Parathyroid adenoma (tissue), 2 donors: Measurements from ENCODE around the gene GHDC.

Experiments
- H2AFZ ChIP-seq: fragments of 300-600 bp; sonication (generic); one replicate; pipeline ENCODE4 v1.7.0; 2017; ENCODE audit warnings: antibody characterized with exemption, mild to moderate bottlenecking
- H3K27ac ChIP-seq: fragments of 300-600 bp; sonication (generic); one replicate; pipeline ENCODE4 v1.7.0; 2017
- H3K27me3 ChIP-seq: fragments of 300-600 bp; sonication (generic); one replicate; pipeline ENCODE4 v1.7.0; 2017; ENCODE audit warnings: low read length; ENCODE audit not compliant: control insufficient read depth, insufficient read depth
- H3K36me3 ChIP-seq: fragments of 300-600 bp; sonication (generic); one replicate; pipeline ENCODE4 v1.7.0; 2017; ENCODE audit warnings: low read length; ENCODE audit not compliant: control insufficient read depth, insufficient read depth
- H3K4me1 ChIP-seq: fragments of 300-600 bp; sonication (generic); one replicate; pipeline ENCODE4 v1.7.0; 2017; ENCODE audit warnings: control low read depth
- H3K4me2 ChIP-seq: fragments of 300-600 bp; sonication (generic); one replicate; pipeline ENCODE4 v1.7.0; 2017; ENCODE audit warnings: low read length
- H3K4me3 ChIP-seq: fragments of 300-600 bp; sonication (generic); one replicate; pipeline ENCODE4 v1.7.0; 2017; ENCODE audit warnings: low read depth, low read length
- H3K79me2 ChIP-seq: fragments of 300-600 bp; sonication (generic); one replicate; pipeline ENCODE4 v1.7.0; 2017; ENCODE audit warnings: control low read depth
- H3K9ac ChIP-seq: fragments of 300-600 bp; sonication (generic); one replicate; pipeline ENCODE4 v1.7.0; 2017; ENCODE audit warnings: mild to moderate bottlenecking
- H3K9me3 ChIP-seq: fragments of 300-600 bp; sonication (generic); one replicate; pipeline ENCODE4 v1.7.0; 2017; ENCODE audit warnings: low read length; ENCODE audit not compliant: control insufficient read depth
- CTCF ChIP-seq: fragments of 300-600 bp; sonication (generic); IDR thresholded peaks from one replicate; pipeline ENCODE4 v1.7.0; 2017; ENCODE audit warnings: antibody characterized with exemption, mild to moderate bottlenecking
- donor health status: primary hyperparathyroidism.

GHDC gene

GRCh38 chr17:42202159-42202558, 7.9 kb upstream of the GHDC start:
- Histone ChIP-seq H3K9me3 (no peaks in the 10 kb centered on the region), H3K36me3 (no peaks in the 10 kb centered on the region), H3K4me1 (peaks cover 32% of the 10 kb centered on the region), H3K27me3 (no peaks in the 10 kb centered on the region), H3K79me2 (no peaks in the 10 kb centered on the region), H3K4me3 (no peak overlapping the region), H2AFZ (no peak overlapping the region), H3K27ac (no peak overlapping the region), H3K9ac (no peak overlapping the region), H3K4me2 (no peak overlapping the region)
- no peak for TF ChIP-seq CTCF

DNA sequence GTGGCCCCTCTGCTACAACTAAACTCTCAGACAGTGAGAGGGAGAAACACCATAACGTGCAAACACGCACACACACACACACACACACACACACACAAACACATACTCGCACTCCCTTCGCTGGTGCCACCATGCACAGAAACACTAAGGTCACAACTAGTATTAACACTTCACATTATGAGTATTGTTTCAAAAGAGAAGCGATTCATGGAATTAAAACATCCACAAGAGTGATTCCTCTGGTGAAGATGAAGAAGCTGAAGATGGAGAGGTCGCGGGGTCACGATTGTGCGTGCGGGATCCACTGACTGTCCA, 7.1 kb upstream of the GHDC start:
- TF ChIP-seq CTCF: no peak
- no peaks in the 10 kb centered on the region for H3K36me3 ChIP-seq
- no peaks in the 10 kb centered on the region for H3K27me3 ChIP-seq
- no peak overlapping the region for H2AFZ ChIP-seq
- H3K4me2 ChIP-seq: no peak overlapping the region
- peak overlapping the region; percentile 5 for H3K27ac ChIP-seq
- H3K9ac ChIP-seq: no peak overlapping the region
- no peaks in the 10 kb centered on the region for H3K9me3 ChIP-seq
- H3K4me3 ChIP-seq: no peak overlapping the region
- H3K4me1 ChIP-seq: peaks cover 30% of the 10 kb centered on the region
- no peaks in the 10 kb centered on the region for H3K79me2 ChIP-seq

DNA sequence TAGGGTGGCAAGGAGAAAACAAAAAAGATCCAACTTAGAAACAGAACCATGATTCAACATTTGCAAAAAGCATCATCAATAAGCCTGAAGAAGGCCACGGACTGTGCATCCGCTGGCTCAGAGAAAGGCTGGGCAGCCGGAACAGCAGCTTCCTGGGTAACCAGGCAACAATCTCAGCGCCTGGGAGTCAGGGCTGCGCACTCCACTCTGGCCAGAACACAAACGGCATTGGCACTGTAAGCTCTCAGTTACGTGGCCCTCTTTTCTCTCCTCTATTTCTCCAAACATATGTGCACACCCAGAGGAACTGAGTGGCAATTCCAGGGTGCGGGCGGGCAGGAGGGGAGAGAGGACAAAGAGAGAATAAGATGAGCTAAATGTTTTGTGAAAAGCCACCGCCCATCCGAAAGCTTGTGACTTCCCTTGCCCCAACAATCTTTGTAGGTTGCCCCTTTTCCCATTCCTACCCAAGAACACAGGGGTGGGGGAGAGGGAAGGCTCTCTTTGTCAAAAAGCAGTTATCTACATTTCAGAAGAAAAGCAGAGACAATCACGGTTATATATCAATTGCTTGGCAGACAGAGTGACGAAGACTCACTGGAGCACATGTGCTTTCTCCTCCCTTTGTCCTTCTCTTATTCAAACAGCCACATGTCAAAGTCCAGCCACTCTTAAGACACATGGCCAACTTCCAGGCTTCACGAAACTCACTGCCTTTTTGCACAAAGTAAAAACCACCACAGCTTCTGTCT, 6.6 kb upstream of the GHDC start:
- H3K36me3 ChIP-seq: no peaks in the 10 kb centered on the region
- peak overlapping the region; percentile 5 for H3K27ac ChIP-seq
- H3K9ac ChIP-seq: no peak overlapping the region

DNA sequence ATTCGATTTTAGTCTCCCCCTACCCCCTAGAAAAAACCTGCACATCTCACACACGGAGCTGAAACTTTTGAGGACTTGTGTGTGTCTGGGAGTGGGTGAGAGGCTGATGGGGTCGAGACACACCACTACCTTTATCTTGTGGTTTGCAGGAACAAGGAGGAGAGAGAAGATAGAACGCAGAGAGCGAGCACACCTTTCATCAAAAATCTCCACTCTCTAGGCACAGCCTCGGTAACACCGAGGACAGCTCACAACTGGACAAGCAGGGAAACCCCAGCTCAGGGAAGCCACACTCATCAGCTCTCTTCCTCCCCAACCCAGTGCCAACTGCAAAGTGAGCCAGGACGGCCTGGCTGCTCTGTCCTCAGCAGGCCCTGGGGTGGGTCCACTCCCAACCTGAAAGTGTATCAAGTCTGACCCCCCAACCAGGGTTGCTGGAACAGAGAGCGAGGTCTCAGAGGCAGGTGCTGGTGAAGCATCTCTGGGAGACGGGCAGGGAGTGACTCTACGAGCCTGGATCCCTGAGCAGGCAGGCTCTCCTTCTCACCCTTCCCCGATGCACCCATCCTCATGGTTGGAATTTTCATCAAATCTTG, 5.2 kb upstream of the GHDC start:
- H3K79me2 ChIP-seq: no peaks in the 10 kb centered on the region
- peaks cover 20% of the 10 kb centered on the region for H3K4me1 ChIP-seq
- no peaks in the 10 kb centered on the region for H3K36me3 ChIP-seq
- no peaks in the 10 kb centered on the region for H3K9me3 ChIP-seq
- TF ChIP-seq CTCF: no peak
- H3K9ac ChIP-seq: no peak overlapping the region
- H3K27ac ChIP-seq: no peak overlapping the region
- no peak overlapping the region for H3K4me2 ChIP-seq
- H3K27me3 ChIP-seq: no peaks in the 10 kb centered on the region
- no peak overlapping the region for H2AFZ ChIP-seq
- H3K4me3 ChIP-seq: no peak overlapping the region

More for the DNA sequence above, 6.6 kb upstream of the GHDC start:
- TF ChIP-seq CTCF: no peak
- Histone ChIP-seq H3K4me3 (no peak overlapping the region), H3K27me3 (no peaks in the 10 kb centered on the region), H3K9me3 (no peaks in the 10 kb centered on the region), H3K79me2 (no peaks in the 10 kb centered on the region), H3K4me2 (no peak overlapping the region), H3K4me1 (peaks cover 25% of the 10 kb centered on the region), H2AFZ (no peak overlapping the region)

DNA sequence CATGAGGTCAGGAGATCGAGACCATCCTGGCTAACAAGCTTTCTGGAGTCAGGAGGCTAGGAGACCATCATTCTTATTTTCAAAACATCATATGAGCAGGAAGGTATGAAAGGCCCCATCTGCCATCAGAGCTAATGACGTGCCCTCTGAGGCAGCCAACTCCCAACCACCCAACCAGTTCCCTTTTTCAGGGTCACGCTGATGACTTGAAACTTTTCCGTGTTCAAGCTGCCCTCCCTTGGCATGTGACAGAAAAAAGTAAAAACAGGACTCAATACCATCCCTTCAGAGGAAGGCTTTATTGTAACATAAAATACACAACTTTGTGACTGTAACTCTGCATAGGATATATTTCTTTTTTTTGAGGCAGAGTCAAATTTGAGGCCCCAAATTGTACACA, 4.6 kb upstream of the GHDC start:
- peaks cover 14% of the 10 kb centered on the region for H3K4me1 ChIP-seq
- no peaks in the 10 kb centered on the region for H3K27me3 ChIP-seq
- no peaks in the 10 kb centered on the region for H3K79me2 ChIP-seq
- H3K27ac ChIP-seq: no peak overlapping the region
- H3K4me3 ChIP-seq: no peak overlapping the region
- H3K9ac ChIP-seq: no peak overlapping the region
- H2AFZ ChIP-seq: no peak overlapping the region
- H3K36me3 ChIP-seq: no peaks in the 10 kb centered on the region
- no peak overlapping the region for H3K4me2 ChIP-seq
- H3K9me3 ChIP-seq: no peaks in the 10 kb centered on the region
- TF ChIP-seq CTCF: no peak
